Esophagus squamous epithelium (tissue), 5 donors: Measurements from ENCODE around the gene TRUB1. TPM values are rescaled to one million over a fixed set of nuclear protein-coding genes. Genes with fewer than 3 reads are reported as not detected.
"Not testable (repeated sequence)": the region's sequence is repeated elsewhere in the genome, so short reads cannot be mapped to it uniquely, and the experiment has no call there.

Experiments
- DNase-seq: peaks from one replicate; lab custom pipeline; 2025; lab: John Stamatoyannopoulos, UW
- H3K27ac ChIP-seq, 4 donors: fragments of 200-600 bp; sonication (generic); one replicate each; pipeline ENCODE4 v1.5.1; 2016 to 2019; ENCODE audit warnings: mild to moderate bottlenecking in 1 of 4
- H3K27me3 ChIP-seq, 4 donors: fragments of 200-600 bp; sonication (generic); 1 replicate in 3 of 4; 2 replicates in 1 of 4; pipeline versions ENCODE4 v1.5.1 to v1.6.0; 2017 to 2021; ENCODE audit warnings: antibody characterized with exemption in 1 of 4
- H3K36me3 ChIP-seq, 3 donors: fragments of 200-600 bp; sonication (generic); one replicate each; pipeline ENCODE4 v1.5.1; 2016 to 2019
- H3K4me1 ChIP-seq, 3 donors: fragments of 200-600 bp; sonication (generic); one replicate each; pipeline ENCODE4 v1.5.1; 2017 to 2019
- H3K4me3 ChIP-seq, 4 donors: fragments of 200-600 bp; sonication (generic); 1 replicate in 3 of 4; 2 replicates in 1 of 4; pipeline ENCODE4 v1.5.1; 2016 to 2019; ENCODE audit warnings: mild to moderate bottlenecking in 2 of 4, moderate library complexity in 1 of 4
- H3K9me3 ChIP-seq, 3 donors: fragments of 200-600 bp; sonication (generic); one replicate each; pipeline ENCODE4 v1.5.1; 2016 to 2019
- CTCF ChIP-seq, 6 experiments: fragments of 450-650 bp in 4 of 6; fragments of 200-600 bp in 2 of 6; sonication (generic) in 2 of 6; IDR thresholded peaks; one replicate each; pipeline ENCODE4 v1.5.1; 2016 to 2019; ENCODE audit warnings: antibody characterized with exemption in 6 of 6, mild to moderate bottlenecking in 4 of 6, moderate library complexity in 4 of 6
- POLR2A ChIP-seq, 4 donors: fragments of 450-650 bp; IDR thresholded peaks; one replicate each; pipeline ENCODE4 v1.6.1; 2017; ENCODE audit warnings: antibody characterized with exemption in 4 of 4, mild to moderate bottlenecking in 4 of 4, moderate library complexity in 3 of 4
- WGBS, 2 donors: methylation state at CpG; one replicate each; pipeline ENCODE4 v1.1.5; 2018; 5-methylcytosine and 5-hydroxymethylcytosine counted together
- intact Hi-C: fragments of 100-400 bp; cut with DNase I; formaldehyde crosslinking; loops from one replicate; pipeline ENCODE4 v1.15.0; 2022
- total RNA-seq, 4 donors: library from RNA; depleted of rRNA; stranded (reverse); fragments of >200 nt; gene quantifications; one replicate each; pipeline ENCODE4 v1.1.0, GENCODE V29; 2016
- donor health status: DM: yes; HTN: yes; CAD: no.

The TRUB1 gene
- total RNA-seq, 4 donors from 2014 or later = 11.0 to 20.6 (median 17.2) TPM

- Histone ChIP-seq H3K4me3 (no peak overlapping the region), H3K27me3 (no peaks in the 10 kb centered on the region), H3K27ac (no peak overlapping the region), H3K36me3 (no peaks in the 10 kb centered on the region), H3K4me1 (peaks cover 0 to 11% (median 0%) of the 10 kb centered on the region in 3 donors), H3K9me3 (peaks cover 0 to 3% (median 0%) of the 10 kb centered on the region in 3 donors)
- DNase-seq = no peak
- intact Hi-C loops = no loop called here
- TF ChIP-seq CTCF (IDR thresholded peaks at IDR 0.05) (no peak), POLR2A (IDR thresholded peaks at IDR 0.05) (no peak)
- WGBS, 2 donors = 14 to 19% methylated on average over 2 of the region's 2 CpGs
These were observed 6.8 kb upstream of the TRUB1 start for GRCh38 chr10:114931072-114931679.

DNA sequence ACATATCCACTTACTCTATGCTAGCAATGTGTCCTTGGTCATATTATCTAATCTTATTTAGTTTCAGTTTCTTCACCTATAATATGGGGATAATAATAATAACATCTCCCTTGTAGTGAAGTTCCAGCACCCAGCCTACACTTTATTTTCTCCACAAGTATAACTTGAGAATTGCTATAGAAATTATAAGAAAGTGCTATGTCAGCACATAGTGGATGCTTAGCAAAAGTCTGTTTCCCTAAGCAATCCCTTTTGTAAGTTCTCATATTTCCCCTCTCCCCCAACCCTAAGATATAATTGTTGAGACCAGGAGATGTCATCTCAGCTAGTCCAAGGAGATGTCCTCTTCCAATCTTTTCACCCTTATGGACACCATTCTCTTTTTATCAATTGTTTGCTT lies 5.8 kb upstream of the TRUB1 start:
- intact Hi-C loops = no loop called here
- TF ChIP-seq POLR2A (IDR thresholded peaks at IDR 0.05) = no peak
- H3K4me3 ChIP-seq = no peak overlapping the region
- DNase-seq = no peak
- H3K36me3 ChIP-seq = no peaks in the 10 kb centered on the region
- H3K27me3 ChIP-seq = no peaks in the 10 kb centered on the region
- peaks cover 0 to 11% (median 0%) of the 10 kb centered on the region in 3 donors for H3K4me1 ChIP-seq
- H3K27ac ChIP-seq = no peak overlapping the region
- peaks cover 0 to 3% (median 0%) of the 10 kb centered on the region in 3 donors for H3K9me3 ChIP-seq

DNA sequence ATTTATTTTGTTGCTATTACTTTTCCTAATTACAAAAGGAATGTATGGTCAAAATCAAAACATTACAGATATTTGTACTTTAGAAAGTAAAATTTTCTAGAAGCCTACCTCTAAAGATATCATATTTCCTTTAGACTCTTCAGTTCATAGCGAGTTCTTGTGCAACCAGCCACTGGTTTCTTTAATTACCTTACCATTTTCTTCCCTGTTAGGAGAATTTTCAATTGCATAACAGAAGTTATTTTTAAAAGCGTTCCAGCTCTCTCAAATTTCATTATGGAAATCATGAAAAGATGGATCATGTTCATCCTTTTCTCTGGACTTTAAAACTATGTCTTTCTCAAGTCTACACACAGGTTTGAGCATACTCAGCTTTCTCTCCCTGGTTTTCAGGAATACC lies 5.0 kb upstream of the TRUB1 start:
- WGBS, 2 donors = 59 to 73% methylated on average over 2 of the region's 2 CpGs
- TF ChIP-seq POLR2A (IDR thresholded peaks at IDR 0.05) (no peak), CTCF (IDR thresholded peaks at IDR 0.05) (no peak)

GRCh38 chr10:114933588-114933987 lies 4.4 kb upstream of the TRUB1 start:
- Histone ChIP-seq H3K4me3 (no peak overlapping the region), H3K36me3 (no peaks in the 10 kb centered on the region), H3K27me3 (no peaks in the 10 kb centered on the region), H3K4me1 (peaks cover under 1 to 14% (median under 1%) of the 10 kb centered on the region in 3 donors), H3K27ac (peak overlapping the region; percentile 14 to 69 (median 53)), H3K9me3 (peaks cover 0 to 3% (median 0%) of the 10 kb centered on the region in 3 donors)
- no peak for TF ChIP-seq POLR2A (IDR thresholded peaks at IDR 0.05)
- TF ChIP-seq CTCF (IDR thresholded peaks at IDR 0.05) = no peak
- DNase-seq = no peak
- intact Hi-C loops = no loop called here
- 40 to 42% methylated on average over 5 of the region's 5 CpGs for WGBS, 2 donors

More for the DNA sequence above, 5.0 kb upstream of the TRUB1 start:
- peaks cover 0 to 3% (median 0%) of the 10 kb centered on the region in 3 donors for H3K9me3 ChIP-seq
- intact Hi-C loops = no loop called here
- H3K27ac ChIP-seq = peak overlapping the region in 1 of 4 donors; percentile 45
- DNase-seq = no peak
- no peaks in the 10 kb centered on the region for H3K27me3 ChIP-seq
- no peak overlapping the region for H3K4me3 ChIP-seq
- H3K4me1 ChIP-seq = peaks cover 0 to 11% (median 0%) of the 10 kb centered on the region in 3 donors
- no peaks in the 10 kb centered on the region for H3K36me3 ChIP-seq

DNA sequence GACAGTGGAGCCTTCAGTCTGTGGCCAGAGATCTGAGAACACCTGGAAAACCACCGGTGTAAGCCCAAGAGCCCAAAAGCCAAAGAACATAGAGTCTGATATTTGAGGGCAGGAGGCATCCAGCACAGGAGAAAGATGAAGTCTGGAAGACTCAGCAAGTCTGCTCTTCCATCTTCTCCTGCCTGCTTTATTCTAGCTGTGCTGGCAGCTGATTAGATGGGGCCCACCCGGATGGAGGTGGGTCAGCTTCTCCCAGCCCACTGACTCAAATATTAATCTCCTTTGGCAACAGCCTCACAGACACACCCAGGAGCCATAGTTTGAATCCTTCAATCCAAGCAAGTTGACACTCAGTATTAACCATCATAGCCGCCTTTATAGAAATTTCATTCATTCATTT lies 4.0 kb upstream of the TRUB1 start:
- intact Hi-C loops, DNase-seq, H3K9me3 ChIP-seq, H3K27me3 ChIP-seq, H3K36me3 ChIP-seq, H3K4me3 ChIP-seq: not testable (repeated sequence)
- 47 to 48% methylated on average over 3 of the region's 3 CpGs for WGBS, 2 donors
- peaks cover 4 to 18% (median 4%) of the 10 kb centered on the region in 3 donors for H3K4me1 ChIP-seq
- H3K27ac ChIP-seq = peak overlapping the region; percentile 14 to 69 (median 53)

GRCh38 chr10:114938856-114939193 lies 830 bp downstream of the TRUB1 start:
- H3K4me3 ChIP-seq = peak overlapping the region; percentile 79 to 93 (median 86)
- H3K9me3 ChIP-seq = no peaks in the 10 kb centered on the region
- H3K4me1 ChIP-seq = peaks cover 6 to 32% (median 15%) of the 10 kb centered on the region in 3 donors
- peak overlapping the region; percentile 84 to 90 (median 86) for H3K27ac ChIP-seq
- WGBS, 2 donors = 18 to 22% methylated on average over 5 of the region's 5 CpGs
- no peaks in the 10 kb centered on the region for H3K27me3 ChIP-seq
- DNase-seq = no peak
- intact Hi-C loops = no loop called here
- TF ChIP-seq POLR2A (IDR thresholded peaks at IDR 0.05) (no peak), CTCF (IDR thresholded peaks at IDR 0.05) (peak in 1 of 6 experiments; percentile 6)
- peaks cover 0 to 32% (median 11%) of the 10 kb centered on the region in 3 donors for H3K36me3 ChIP-seq
